Ishikawa (cell line): ENCODE results near the gene AHI1.

ENCODE experiments used
- CEBPB ChIP-seq: IDR thresholded peaks from 2 replicates; pipeline ENCODE4 v1.6.1; 2012
- CREB1 ChIP-seq: IDR thresholded peaks from 2 replicates; pipeline ENCODE4 v1.6.1; 2012; ENCODE audit warnings: low read depth
- EGR1 ChIP-seq: IDR thresholded peaks from 2 replicates; pipeline ENCODE4 v1.6.1; 2012
- EP300 ChIP-seq: IDR thresholded peaks from 2 replicates; pipeline ENCODE4 v1.6.1; 2012; ENCODE audit warnings: borderline replicate concordance
- FOXM1 ChIP-seq: IDR thresholded peaks from 2 replicates; pipeline ENCODE4 v1.6.1; 2012; ENCODE audit warnings: low read depth, borderline replicate concordance
- NFIC ChIP-seq: IDR thresholded peaks from 2 replicates; pipeline ENCODE4 v1.6.1; 2012
- RAD21 ChIP-seq: IDR thresholded peaks from 2 replicates; pipeline ENCODE4 v1.6.1; 2012; ENCODE audit warnings: low read depth
- TAF1 ChIP-seq: IDR thresholded peaks from 2 replicates; pipeline ENCODE4 v1.6.1; 2012; ENCODE audit warnings: low read depth, mild to moderate bottlenecking
- TCF12 ChIP-seq: IDR thresholded peaks from 2 replicates; pipeline ENCODE4 v1.6.1; 2012; ENCODE audit warnings: low read depth
- TEAD4 ChIP-seq: IDR thresholded peaks from 2 replicates; pipeline ENCODE4 v1.6.1; 2012
- YY1 ChIP-seq: IDR thresholded peaks from 2 replicates; pipeline ENCODE4 v1.6.1; 2012; ENCODE audit warnings: low read depth
- ZBTB7A ChIP-seq: IDR thresholded peaks from 2 replicates; pipeline ENCODE4 v1.6.1; 2012; ENCODE audit warnings: low read depth
- TF ChIP-seq, protein P1 (sequence below): IDR thresholded peaks from 2 replicates; pipeline ENCODE4 v1.6.1; 2012
- TF ChIP-seq, protein P2 (sequence below): IDR thresholded peaks from 2 replicates; pipeline ENCODE4 v1.6.1; 2012; ENCODE audit warnings: low read depth, mild to moderate bottlenecking
- TF ChIP-seq, protein P3 (sequence below): IDR thresholded peaks from 2 replicates; pipeline ENCODE4 v1.6.1; 2012

Gene AHI1

DNA sequence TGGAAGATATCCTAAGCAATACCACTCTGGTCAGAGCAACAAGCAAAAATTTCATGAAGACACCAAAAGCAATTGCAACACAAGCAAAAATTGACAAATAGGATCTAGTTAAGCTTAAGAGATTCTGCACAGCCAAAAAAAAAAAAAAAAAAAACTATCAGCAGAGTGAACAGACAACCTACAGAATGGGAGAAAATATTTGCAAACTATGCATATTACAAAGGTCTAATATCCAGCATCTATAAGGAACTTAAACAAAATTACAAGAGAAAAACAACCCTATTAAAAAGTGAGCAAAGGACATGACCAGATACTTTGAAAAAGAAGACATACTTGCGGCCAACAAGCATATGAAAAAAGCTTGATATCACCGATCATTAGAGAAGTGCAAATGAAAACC, 20.0 kb upstream of the AHI1 start:
- no peak for TF ChIP-seq EP300
- TF ChIP-seq TAF1 = no peak

DNA sequence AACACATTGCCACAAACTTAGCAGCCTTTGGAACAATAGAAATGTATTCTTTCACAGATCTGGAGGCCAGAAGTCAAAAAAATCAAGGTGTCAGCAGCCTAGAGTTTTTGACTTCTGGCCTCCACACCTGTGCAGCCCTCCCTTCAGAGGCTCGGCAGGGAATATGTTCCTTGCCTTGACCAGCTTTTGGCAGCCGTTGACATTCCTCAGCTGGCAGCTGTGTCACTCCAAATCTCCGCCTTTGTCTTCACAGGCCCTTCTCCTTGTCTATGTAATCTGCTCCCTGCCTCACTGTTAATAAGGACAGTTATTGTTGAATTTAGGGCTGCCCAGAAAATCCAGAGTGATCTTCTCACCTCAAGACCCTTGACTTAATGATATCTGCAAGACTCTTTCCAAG, 17.2 kb upstream of the AHI1 start:
- no peak for TF ChIP-seq YY1
- TF ChIP-seq TEAD4 = peak; percentile 36
- peak; percentile 44; the same call in 1 of the 2 replicates for TF ChIP-seq NFIC

GRCh38 chr6:135506270-135506997, 8.9 kb upstream of the AHI1 start:
- TF ChIP-seq RAD21 = peak; percentile 81
- TF ChIP-seq, protein P1, sequence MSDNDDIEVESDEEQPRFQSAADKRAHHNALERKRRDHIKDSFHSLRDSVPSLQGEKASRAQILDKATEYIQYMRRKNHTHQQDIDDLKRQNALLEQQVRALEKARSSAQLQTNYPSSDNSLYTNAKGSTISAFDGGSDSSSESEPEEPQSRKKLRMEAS = no peak

- TF ChIP-seq RAD21 (no peak), NFIC (no peak), FOXM1 (no peak), TEAD4 (no peak), YY1 (no peak), CEBPB (no peak), ZBTB7A (no peak), EGR1 (no peak), EP300 (no peak), TCF12 (no peak), CREB1 (no peak), TAF1 (no peak)
- TF ChIP-seq, protein P1 = no peak
- TF ChIP-seq, protein P2, sequence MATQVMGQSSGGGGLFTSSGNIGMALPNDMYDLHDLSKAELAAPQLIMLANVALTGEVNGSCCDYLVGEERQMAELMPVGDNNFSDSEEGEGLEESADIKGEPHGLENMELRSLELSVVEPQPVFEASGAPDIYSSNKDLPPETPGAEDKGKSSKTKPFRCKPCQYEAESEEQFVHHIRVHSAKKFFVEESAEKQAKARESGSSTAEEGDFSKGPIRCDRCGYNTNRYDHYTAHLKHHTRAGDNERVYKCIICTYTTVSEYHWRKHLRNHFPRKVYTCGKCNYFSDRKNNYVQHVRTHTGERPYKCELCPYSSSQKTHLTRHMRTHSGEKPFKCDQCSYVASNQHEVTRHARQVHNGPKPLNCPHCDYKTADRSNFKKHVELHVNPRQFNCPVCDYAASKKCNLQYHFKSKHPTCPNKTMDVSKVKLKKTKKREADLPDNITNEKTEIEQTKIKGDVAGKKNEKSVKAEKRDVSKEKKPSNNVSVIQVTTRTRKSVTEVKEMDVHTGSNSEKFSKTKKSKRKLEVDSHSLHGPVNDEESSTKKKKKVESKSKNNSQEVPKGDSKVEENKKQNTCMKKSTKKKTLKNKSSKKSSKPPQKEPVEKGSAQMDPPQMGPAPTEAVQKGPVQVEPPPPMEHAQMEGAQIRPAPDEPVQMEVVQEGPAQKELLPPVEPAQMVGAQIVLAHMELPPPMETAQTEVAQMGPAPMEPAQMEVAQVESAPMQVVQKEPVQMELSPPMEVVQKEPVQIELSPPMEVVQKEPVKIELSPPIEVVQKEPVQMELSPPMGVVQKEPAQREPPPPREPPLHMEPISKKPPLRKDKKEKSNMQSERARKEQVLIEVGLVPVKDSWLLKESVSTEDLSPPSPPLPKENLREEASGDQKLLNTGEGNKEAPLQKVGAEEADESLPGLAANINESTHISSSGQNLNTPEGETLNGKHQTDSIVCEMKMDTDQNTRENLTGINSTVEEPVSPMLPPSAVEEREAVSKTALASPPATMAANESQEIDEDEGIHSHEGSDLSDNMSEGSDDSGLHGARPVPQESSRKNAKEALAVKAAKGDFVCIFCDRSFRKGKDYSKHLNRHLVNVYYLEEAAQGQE = no peak
- TF ChIP-seq, protein P3, sequence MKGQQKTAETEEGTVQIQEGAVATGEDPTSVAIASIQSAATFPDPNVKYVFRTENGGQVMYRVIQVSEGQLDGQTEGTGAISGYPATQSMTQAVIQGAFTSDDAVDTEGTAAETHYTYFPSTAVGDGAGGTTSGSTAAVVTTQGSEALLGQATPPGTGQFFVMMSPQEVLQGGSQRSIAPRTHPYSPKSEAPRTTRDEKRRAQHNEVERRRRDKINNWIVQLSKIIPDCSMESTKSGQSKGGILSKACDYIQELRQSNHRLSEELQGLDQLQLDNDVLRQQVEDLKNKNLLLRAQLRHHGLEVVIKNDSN = no peak
Measured at GRCh38 chr6:135505648-135506047, 8.1 kb upstream of the AHI1 start.

DNA sequence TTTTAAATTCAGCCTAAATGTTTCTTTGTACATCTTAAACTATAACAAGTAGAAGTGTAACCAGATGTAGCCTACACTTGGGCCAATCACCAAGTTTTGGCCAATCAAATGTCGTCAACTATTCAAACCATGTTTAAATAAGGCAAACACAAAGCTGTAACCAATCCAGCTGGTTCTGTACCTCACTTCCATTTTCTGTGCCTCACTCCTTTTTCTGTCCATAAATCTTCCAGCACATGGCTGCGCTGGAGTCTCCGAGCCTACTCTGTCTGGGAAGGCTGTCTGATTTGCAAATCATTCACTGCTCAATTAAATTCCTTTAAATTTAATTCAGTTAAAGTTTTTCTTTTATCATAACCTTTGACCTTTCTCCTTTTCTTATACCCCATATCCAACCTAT, 7.7 kb upstream of the AHI1 start:
- TF ChIP-seq, protein P1 = no peak
- TF ChIP-seq, protein P2 = no peak
- TF ChIP-seq ZBTB7A = no peak
- no peak for TF ChIP-seq FOXM1
- TF ChIP-seq, protein P3 = no peak
- TF ChIP-seq YY1 = no peak

DNA sequence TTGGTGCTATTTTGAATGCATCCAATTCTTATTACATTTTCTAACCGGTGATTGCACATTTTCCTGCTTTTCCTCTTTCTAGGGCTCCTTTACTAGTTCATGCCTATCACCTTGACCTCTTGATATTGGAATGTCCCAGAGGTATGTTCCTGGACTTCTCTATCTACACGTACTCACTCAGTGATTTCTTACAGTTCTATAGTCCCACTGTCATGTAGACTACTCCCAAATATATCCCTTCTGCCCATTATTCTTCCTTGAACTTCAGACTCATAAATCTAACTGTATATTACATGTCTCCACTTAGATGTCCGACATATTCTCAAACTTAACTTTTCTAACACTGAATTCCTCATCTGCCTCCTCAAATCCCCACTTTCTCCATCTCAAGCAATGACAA, 7.2 kb upstream of the AHI1 start:
- TF ChIP-seq RAD21 (no peak), YY1 (no peak), TCF12 (no peak), NFIC (no peak), ZBTB7A (no peak), TAF1 (no peak), CREB1 (no peak), EP300 (no peak), TEAD4 (no peak), CEBPB (no peak), FOXM1 (no peak)
- TF ChIP-seq, protein P1 = no peak
